GM23248 (cell line): ENCODE data around the gene ADAMTS17.

Experiments used
- EZH2 ChIP-seq: fragments of 200-600 bp; sonication (generic); IDR thresholded peaks from 2 replicates; pipeline ENCODE4 v1.6.1; 2018; ENCODE audit warnings: antibody characterized with exemption, mild to moderate bottlenecking; ENCODE audit not compliant: insufficient read depth, poor library complexity, severe bottlenecking
- EZH2phosphoT487 ChIP-seq: fragments of 200-600 bp; sonication (generic); IDR thresholded peaks from 2 replicates; pipeline ENCODE4 v1.6.1; 2018; ENCODE audit warnings: antibody characterized with exemption, moderate library complexity, mild to moderate bottlenecking, low read depth; ENCODE audit not compliant: insufficient read depth

DNA sequence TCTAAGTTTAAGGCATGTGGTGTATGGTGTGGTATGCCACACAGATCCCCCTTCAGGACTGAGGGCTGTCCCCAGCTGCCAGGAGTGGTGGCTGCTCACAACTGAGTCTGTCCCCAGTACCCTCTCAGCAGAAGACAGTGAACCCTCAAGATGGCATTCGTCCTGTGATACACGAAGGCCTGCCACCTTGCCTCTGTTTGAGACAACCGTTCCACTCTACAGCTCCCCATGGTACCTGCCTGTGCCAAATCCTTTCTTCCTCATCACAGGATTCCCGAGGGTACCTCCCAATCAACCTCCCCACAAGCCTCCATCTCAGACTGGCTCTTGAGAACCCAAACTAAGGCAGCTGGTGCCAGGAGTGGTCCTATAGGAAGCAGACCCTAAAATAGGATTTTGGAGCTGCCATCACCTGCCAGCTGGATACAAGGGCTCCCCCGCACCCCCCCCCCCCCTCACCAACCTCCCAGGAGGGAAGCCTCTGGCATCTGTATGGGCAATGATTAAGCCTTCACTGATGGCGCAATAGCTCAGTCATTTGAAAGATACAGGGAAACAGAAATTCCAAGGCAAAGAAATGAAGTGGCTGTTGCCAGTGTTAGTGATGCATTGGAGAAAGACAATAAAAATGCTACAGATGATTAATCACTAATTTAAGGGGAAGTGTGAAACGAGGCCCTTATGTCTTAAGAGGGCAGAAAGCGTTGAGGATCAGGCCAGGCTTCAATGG lies 378.5 kb downstream of the ADAMTS17 start:
- TF ChIP-seq EZH2, result no peak
- TF ChIP-seq EZH2phosphoT487, result no peak
